A549 (cell line): Measurements from ENCODE around the gene SERTAD2.

Experiments used
- MYC ChIP-seq: IDR thresholded peaks from 2 replicates; pipeline ENCODE4 v1.6.1; 2012; ENCODE audit warnings: mild to moderate bottlenecking, inconsistent platforms, low read length, improper control_type of control experiment, borderline replicate concordance
- POLR2A ChIP-seq: IDR thresholded peaks from 2 replicates; pipeline ENCODE4 v1.6.1; 2012; ENCODE audit warnings: mild to moderate bottlenecking, low read length
- RCOR1 ChIP-seq: fragments of 150-350 bp; IDR thresholded peaks from 2 replicates; pipeline ENCODE4 v1.6.1; 2014; ENCODE audit warnings: antibody characterized with exemption, low read length, low read depth
- TF ChIP-seq, protein P1 (sequence below): fragments of >200 bp; sonication (Bioruptor Twin); formaldehyde crosslinking; IDR thresholded peaks from 3 replicates; pipeline ENCODE4 v1.5.1; 2016

- TF ChIP-seq MYC, result no peak
- no peak for TF ChIP-seq POLR2A
- TF ChIP-seq RCOR1, result no peak
- TF ChIP-seq, protein P1, sequence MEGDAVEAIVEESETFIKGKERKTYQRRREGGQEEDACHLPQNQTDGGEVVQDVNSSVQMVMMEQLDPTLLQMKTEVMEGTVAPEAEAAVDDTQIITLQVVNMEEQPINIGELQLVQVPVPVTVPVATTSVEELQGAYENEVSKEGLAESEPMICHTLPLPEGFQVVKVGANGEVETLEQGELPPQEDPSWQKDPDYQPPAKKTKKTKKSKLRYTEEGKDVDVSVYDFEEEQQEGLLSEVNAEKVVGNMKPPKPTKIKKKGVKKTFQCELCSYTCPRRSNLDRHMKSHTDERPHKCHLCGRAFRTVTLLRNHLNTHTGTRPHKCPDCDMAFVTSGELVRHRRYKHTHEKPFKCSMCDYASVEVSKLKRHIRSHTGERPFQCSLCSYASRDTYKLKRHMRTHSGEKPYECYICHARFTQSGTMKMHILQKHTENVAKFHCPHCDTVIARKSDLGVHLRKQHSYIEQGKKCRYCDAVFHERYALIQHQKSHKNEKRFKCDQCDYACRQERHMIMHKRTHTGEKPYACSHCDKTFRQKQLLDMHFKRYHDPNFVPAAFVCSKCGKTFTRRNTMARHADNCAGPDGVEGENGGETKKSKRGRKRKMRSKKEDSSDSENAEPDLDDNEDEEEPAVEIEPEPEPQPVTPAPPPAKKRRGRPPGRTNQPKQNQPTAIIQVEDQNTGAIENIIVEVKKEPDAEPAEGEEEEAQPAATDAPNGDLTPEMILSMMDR, result no peak
Observed at GRCh38 chr2:64591188-64591587, 62.5 kb downstream of the SERTAD2 start.
